Measurements from ENCODE around the gene LZTFL1. TPM values are rescaled to one million over a fixed set of nuclear protein-coding genes. Genes with fewer than 3 reads are reported as not detected.

The LZTFL1 gene
- total RNA-seq, 1 donor = 8.5 TPM

DNA sequence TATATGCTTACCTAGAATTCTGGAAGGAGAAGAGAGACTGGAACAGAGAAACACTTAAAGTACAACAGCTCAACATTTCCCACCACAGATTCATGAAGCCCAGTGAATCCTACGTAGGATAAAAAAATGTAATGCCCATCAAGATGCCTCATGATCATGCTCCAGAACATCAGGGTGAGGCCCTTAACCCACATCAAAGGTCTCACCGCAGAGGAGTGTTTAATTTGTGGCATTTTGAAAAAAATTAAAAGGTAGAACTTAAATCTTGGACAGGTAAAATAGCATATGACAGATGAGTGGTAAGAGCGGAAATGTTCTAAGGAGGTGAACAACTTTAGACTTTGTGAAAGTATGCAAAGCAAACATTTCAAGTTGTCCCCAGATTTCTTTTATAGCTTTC is 35.8 kb downstream of the LZTFL1 start:
- H3K27me3 ChIP-seq (ENCODE audit: insufficient read depth, low read length) = no peaks in the 10 kb centered on the region
- no peaks in the 10 kb centered on the region for H3K4me1 ChIP-seq (ENCODE audit: insufficient read depth, low read length)
- no peak overlapping the region for H3K4me3 ChIP-seq (ENCODE audit: low read length)
- H3K9me3 ChIP-seq (ENCODE audit: low read depth, low read length) = no peaks in the 10 kb centered on the region

GRCh38 chr3:45803252-45803935 is 38.5 kb downstream of the LZTFL1 start:
- peaks cover 7% of the 10 kb centered on the region for H3K27me3 ChIP-seq (ENCODE audit: insufficient read depth, low read length)
- H3K9me3 ChIP-seq (ENCODE audit: low read depth, low read length) = no peaks in the 10 kb centered on the region
- no peaks in the 10 kb centered on the region for H3K4me1 ChIP-seq (ENCODE audit: insufficient read depth, low read length)
- no peak overlapping the region for H3K4me3 ChIP-seq (ENCODE audit: low read length)

DNA sequence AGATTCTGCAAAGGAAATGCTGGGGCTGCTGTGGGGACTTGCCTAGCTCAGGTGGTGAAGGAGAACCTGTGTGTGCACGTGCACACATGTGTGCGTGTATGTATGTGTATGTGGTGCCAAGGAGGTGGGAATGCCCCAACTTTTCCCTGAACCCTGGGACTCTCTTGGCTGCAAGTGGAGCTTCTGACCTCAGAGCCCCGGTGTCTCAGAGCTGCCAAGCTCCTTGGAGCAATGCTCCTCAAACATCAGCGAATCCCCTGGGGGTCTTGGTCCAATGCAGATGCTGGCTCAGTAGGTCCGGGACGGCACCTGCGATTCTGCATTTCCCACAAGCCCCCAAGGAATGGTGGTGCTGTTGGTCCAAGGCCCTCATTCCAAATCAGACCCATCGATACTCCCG is 39.8 kb downstream of the LZTFL1 start:
- Histone ChIP-seq H3K4me1 (ENCODE audit: insufficient read depth, low read length) (no peaks in the 10 kb centered on the region), H3K27me3 (ENCODE audit: insufficient read depth, low read length) (peaks cover 20% of the 10 kb centered on the region), H3K4me3 (ENCODE audit: low read length) (no peak overlapping the region), H3K9me3 (ENCODE audit: low read depth, low read length) (no peaks in the 10 kb centered on the region)

DNA sequence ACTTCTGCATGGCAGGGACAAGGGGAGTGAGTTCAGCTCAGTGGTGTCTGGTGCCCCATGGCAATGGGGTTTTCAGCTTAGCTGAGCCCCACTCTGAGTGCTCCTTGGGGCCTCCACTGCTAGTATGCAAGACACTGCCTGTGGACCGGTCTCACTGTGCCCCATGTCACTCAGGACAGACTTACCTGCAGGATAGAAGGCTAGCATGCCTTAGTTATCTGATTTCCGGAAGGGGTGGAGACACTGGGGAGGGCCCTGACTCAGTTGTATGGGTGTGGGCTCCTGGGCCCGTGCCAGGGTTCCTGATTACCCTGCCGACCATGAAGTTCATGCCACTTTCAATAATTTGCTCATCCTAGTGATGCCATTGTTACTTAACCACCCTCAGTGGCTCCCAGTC is 41.3 kb downstream of the LZTFL1 start:
- Histone ChIP-seq H3K9me3 (ENCODE audit: low read depth, low read length) (no peaks in the 10 kb centered on the region), H3K27me3 (ENCODE audit: insufficient read depth, low read length) (peaks cover 35% of the 10 kb centered on the region), H3K4me3 (ENCODE audit: low read length) (no peak overlapping the region), H3K4me1 (ENCODE audit: insufficient read depth, low read length) (peaks cover 14% of the 10 kb centered on the region)

- Histone ChIP-seq H3K9me3 (ENCODE audit: low read depth, low read length) (no peaks in the 10 kb centered on the region), H3K4me1 (ENCODE audit: insufficient read depth, low read length) (peaks cover 14% of the 10 kb centered on the region), H3K4me3 (ENCODE audit: low read length) (no peak overlapping the region)
These were observed 42.3 kb downstream of the LZTFL1 start for GRCh38 chr3:45799586-45799985.

DNA sequence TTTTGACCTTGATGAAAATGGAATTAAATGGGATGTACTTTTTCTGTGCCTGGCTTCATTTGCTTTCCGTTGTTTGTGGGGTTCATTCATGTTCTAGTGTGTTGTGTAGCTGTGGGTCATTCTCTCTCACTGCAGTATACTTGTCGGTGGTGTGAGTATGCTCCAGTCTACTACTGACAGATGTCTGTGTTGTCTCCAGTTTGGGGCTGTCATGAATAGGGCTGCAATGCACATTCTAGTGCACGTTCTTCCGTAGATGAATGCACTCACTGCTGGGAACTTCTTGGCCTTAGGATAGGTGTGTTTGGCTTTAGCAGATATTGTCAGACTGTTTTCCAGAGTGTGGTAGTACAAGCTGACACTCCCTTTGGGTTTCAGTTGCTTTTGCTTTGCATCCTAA is 43.9 kb downstream of the LZTFL1 start:
- Histone ChIP-seq H3K4me3 (ENCODE audit: low read length) (no peak overlapping the region), H3K27me3 (ENCODE audit: insufficient read depth, low read length) (peaks cover 53% of the 10 kb centered on the region), H3K4me1 (ENCODE audit: insufficient read depth, low read length) (peaks cover 14% of the 10 kb centered on the region), H3K9me3 (ENCODE audit: low read depth, low read length) (no peaks in the 10 kb centered on the region)

More at GRCh38 chr3:45799586-45799985, 42.3 kb downstream of the LZTFL1 start:
- H3K27me3 ChIP-seq (ENCODE audit: insufficient read depth, low read length) = peaks cover 45% of the 10 kb centered on the region

- Histone ChIP-seq H3K4me3 (ENCODE audit: low read length) (no peak overlapping the region), H3K27me3 (ENCODE audit: insufficient read depth, low read length) (peaks cover 53% of the 10 kb centered on the region), H3K9me3 (ENCODE audit: low read depth, low read length) (no peaks in the 10 kb centered on the region), H3K4me1 (ENCODE audit: insufficient read depth, low read length) (peaks cover 14% of the 10 kb centered on the region)
These were observed 44.8 kb downstream of the LZTFL1 start for GRCh38 chr3:45796902-45797637.

- Histone ChIP-seq H3K9me3 (ENCODE audit: low read depth, low read length) (no peaks in the 10 kb centered on the region), H3K27me3 (ENCODE audit: insufficient read depth, low read length) (peaks cover 53% of the 10 kb centered on the region), H3K4me1 (ENCODE audit: insufficient read depth, low read length) (peaks cover 19% of the 10 kb centered on the region), H3K4me3 (ENCODE audit: low read length) (peak within 1 kb of the TSS; percentile 8)
These were observed 45.8 kb downstream of the LZTFL1 start, which contains the start of gene SLC6A20 for GRCh38 chr3:45795882-45796765. SLC6A20 (minus strand) TSS chr3:45796536; CDS start chr3:45796419, 117 bp downstream.

DNA sequence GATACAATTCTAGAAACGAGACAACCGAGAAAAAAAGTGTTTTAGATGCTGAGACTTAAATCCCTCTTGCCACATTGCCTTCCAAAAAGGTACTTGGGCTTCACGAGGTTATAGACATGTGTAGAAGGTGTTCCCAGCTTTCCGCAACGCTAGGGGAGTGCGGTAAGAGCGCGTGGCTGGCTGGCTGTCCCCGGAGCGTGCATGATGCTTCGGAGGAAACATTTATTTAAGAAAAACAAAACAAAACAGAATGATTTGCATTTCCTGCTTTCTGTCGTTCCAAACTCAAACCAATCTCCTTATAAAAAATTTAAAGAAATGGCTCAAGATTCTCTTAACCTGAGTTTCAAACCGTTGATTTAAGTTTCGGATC is 46.4 kb downstream of the LZTFL1 start:
- Histone ChIP-seq H3K9me3 (ENCODE audit: low read depth, low read length) (no peaks in the 10 kb centered on the region), H3K4me3 (ENCODE audit: low read length) (peak overlapping the region; percentile 8), H3K4me1 (ENCODE audit: insufficient read depth, low read length) (peaks cover 19% of the 10 kb centered on the region), H3K27me3 (ENCODE audit: insufficient read depth, low read length) (peaks cover 53% of the 10 kb centered on the region)

DNA sequence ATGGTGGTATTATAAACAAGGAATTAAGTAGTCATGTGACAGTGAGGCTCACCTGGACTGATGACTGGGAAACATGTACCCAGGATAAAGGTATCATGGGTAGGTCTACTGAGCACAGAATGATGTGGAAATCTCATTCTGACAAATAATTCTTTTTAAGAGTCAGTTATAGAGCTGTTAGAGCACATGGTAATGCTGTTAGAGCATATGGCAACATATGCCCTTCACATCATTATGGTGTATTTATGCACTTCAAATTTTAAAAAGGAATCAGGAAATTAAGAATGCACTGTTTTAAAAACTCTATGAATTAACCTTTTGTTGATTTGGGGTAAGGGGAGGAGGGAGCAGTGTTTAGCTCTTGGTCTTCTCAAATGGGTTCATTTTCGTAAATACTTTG is 47.3 kb downstream of the LZTFL1 start:
- peaks cover 2% of the 10 kb centered on the region for H3K9me3 ChIP-seq (ENCODE audit: low read depth, low read length)
- peaks cover 19% of the 10 kb centered on the region for H3K4me1 ChIP-seq (ENCODE audit: insufficient read depth, low read length)
- no peak overlapping the region for H3K4me3 ChIP-seq (ENCODE audit: low read length)
- peaks cover 53% of the 10 kb centered on the region for H3K27me3 ChIP-seq (ENCODE audit: insufficient read depth, low read length)

DNA sequence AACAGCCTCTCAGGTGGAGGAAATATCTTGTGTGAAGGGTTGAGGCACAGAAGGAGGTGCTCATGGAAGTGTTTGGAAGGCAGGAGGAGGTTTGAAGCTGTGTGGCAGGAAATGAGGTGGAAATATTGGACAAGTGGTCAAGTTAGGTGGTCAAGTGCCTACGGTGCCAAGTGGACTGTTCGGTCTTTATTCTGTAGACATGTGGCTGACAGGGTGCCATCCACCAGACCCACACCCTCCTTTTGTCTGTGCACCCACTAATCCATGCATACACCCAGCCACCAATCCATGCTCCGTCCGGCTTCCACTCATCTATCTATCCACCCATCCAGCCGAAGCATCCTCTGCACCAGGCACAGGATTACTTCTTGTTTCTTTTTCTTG is 47.8 kb downstream of the LZTFL1 start:
- no peak overlapping the region for H3K4me3 ChIP-seq (ENCODE audit: low read length)
- H3K9me3 ChIP-seq (ENCODE audit: low read depth, low read length) = peaks cover 7% of the 10 kb centered on the region
- peaks cover 19% of the 10 kb centered on the region for H3K4me1 ChIP-seq (ENCODE audit: insufficient read depth, low read length)
- peaks cover 50% of the 10 kb centered on the region for H3K27me3 ChIP-seq (ENCODE audit: insufficient read depth, low read length)

- Histone ChIP-seq H3K9me3 (ENCODE audit: low read depth, low read length) (peaks cover 8% of the 10 kb centered on the region), H3K4me3 (ENCODE audit: low read length) (no peak overlapping the region), H3K4me1 (ENCODE audit: insufficient read depth, low read length) (peaks cover 19% of the 10 kb centered on the region), H3K27me3 (ENCODE audit: insufficient read depth, low read length) (peaks cover 46% of the 10 kb centered on the region)
These were observed 48.3 kb downstream of the LZTFL1 start for GRCh38 chr3:45793482-45794176.

GRCh38 chr3:45792516-45793172 is 49.3 kb downstream of the LZTFL1 start:
- Histone ChIP-seq H3K4me3 (ENCODE audit: low read length) (no peak overlapping the region), H3K4me1 (ENCODE audit: insufficient read depth, low read length) (peaks cover 19% of the 10 kb centered on the region), H3K9me3 (ENCODE audit: low read depth, low read length) (peaks cover 8% of the 10 kb centered on the region), H3K27me3 (ENCODE audit: insufficient read depth, low read length) (peaks cover 38% of the 10 kb centered on the region)

- H3K9me3 ChIP-seq (ENCODE audit: low read depth, low read length) = peaks cover 8% of the 10 kb centered on the region
- H3K4me3 ChIP-seq (ENCODE audit: low read length) = no peak overlapping the region
- peaks cover 19% of the 10 kb centered on the region for H3K4me1 ChIP-seq (ENCODE audit: insufficient read depth, low read length)
- peaks cover 32% of the 10 kb centered on the region for H3K27me3 ChIP-seq (ENCODE audit: insufficient read depth, low read length)
These were observed 49.9 kb downstream of the LZTFL1 start for GRCh38 chr3:45792036-45792435.
